HCT116 (cell line): ENCODE results near the gene EFNB2. TPM values are rescaled to one million over a fixed set of nuclear protein-coding genes. Genes with fewer than 3 reads are reported as not detected.

Experiments
- ATAC-seq: fragments of 200-7000 bp; cut with Tn5 transposase; 2 replicates; pipeline ENCODE4 v1.9.1; 2020; ENCODE audit warnings: mild to moderate bottlenecking, moderate library complexity
- BruUV-seq: library from RNA; stranded (reverse); fragments of 400-500 nt; replicated peaks from 2 replicates; lab custom pipeline; 2021; lab: Mats Ljungman, UMichigan
- CTCF ChIA-PET: fragments of 300-600 bp; sonication (Branson Sonifier 250); formaldehyde crosslinking; loops from one replicate; lab custom pipeline; 2021; ENCODE audit warnings: antibody characterized with exemption; lab: Charles Lee
- POLR2A ChIA-PET: fragments of 300-600, 350-600 bp; sonication (Branson Sonifier 250); formaldehyde crosslinking; loops from one replicate; lab custom pipeline; 2021; ENCODE audit warnings: antibody characterized with exemption; lab: Charles Lee
- RAD21 ChIA-PET, 2 experiments: fragments of 300-600 bp; sonication (Branson Sonifier 250); formaldehyde crosslinking; loops; one replicate each; lab custom pipeline; 2023; ENCODE audit warnings: low total read pairs in 2 of 2; ENCODE audit not compliant: uncharacterized antibody in 2 of 2, unreplicated experiment in 2 of 2, low non-redundant PET in 1 of 2; lab: Charles Lee
- DNase-seq: peaks from one replicate; pipeline ENCODE4 v3.0.0-alpha.2; 2010; ENCODE audit warnings: low read depth, low spot score
- H2AFZ ChIP-seq: fragments of 200-600 bp; shearing (Covaris generic), sonication (generic); 2 replicates; pipeline ENCODE4 v1.6.1; 2017; ENCODE audit warnings: low read depth, mixed run types, mixed read lengths, antibody characterized with exemption, low read length; ENCODE audit not compliant: poor library complexity, severe bottlenecking
- H3K27ac ChIP-seq: 2 replicates; pipeline ENCODE4 v1.5.1; 2012; ENCODE audit warnings: low read depth, low read length
- H3K27me3 ChIP-seq: fragments of 200-600 bp; sonication (generic); 2 replicates; pipeline ENCODE4 v1.6.1; 2016; ENCODE audit warnings: mixed run types, low read length, mixed read lengths; ENCODE audit not compliant: insufficient read depth
- H3K36me3 ChIP-seq, 2 experiments: fragments of 200-500 bp in 1 of 2; fragments of 200-600 bp in 1 of 2; sonication (Bioruptor generic) in 1 of 2; sonication (generic) in 1 of 2; 2 replicates each; pipeline versions ENCODE4 v1.5.1 to v1.6.1; 2014 to 2016; ENCODE audit warnings: low read length in 2 of 2, inconsistent platforms in 1 of 2, mixed read lengths in 1 of 2, mixed run types in 1 of 2; ENCODE audit not compliant: insufficient read depth in 2 of 2, control insufficient read depth in 1 of 2
- H3K4me1 ChIP-seq, 2 experiments: fragments of 200-600 bp in 1 of 2; sonication (generic) in 1 of 2; 2 replicates each; pipeline versions ENCODE4 v1.5.1 to v1.6.1; 2012 to 2017; ENCODE audit warnings: low read length in 2 of 2, inconsistent platforms in 1 of 2, mild to moderate bottlenecking in 1 of 2, mixed read lengths in 1 of 2, mixed run types in 1 of 2, moderate library complexity in 1 of 2; ENCODE audit not compliant: insufficient read depth in 2 of 2, control insufficient read depth in 1 of 2
- H3K4me2 ChIP-seq: fragments of 200-600 bp; sonication (generic); 2 replicates; pipeline ENCODE4 v1.6.1; 2017; ENCODE audit warnings: mixed run types, low read length, mixed read lengths
- H3K4me3 ChIP-seq, 2 experiments: fragments of 200-600 bp in 1 of 2; sonication (generic) in 1 of 2; replicated peaks in 1 of 2; 2 replicates each; pipeline ENCODE4 v1.5.1; 2011 to 2016; ENCODE audit warnings: low read length in 2 of 2, control low read depth in 1 of 2, low read depth in 1 of 2, mild to moderate bottlenecking in 1 of 2, mixed read lengths in 1 of 2, mixed run types in 1 of 2
- H3K79me2 ChIP-seq: fragments of 200-600 bp; sonication (generic); 2 replicates; pipeline ENCODE4 v1.6.1; 2017; ENCODE audit warnings: mild to moderate bottlenecking, mixed run types, low read length, moderate library complexity, mixed read lengths; ENCODE audit not compliant: insufficient read depth
- H3K9ac ChIP-seq: fragments of 200-600 bp; sonication (generic); 2 replicates; pipeline ENCODE4 v1.6.1; 2016; ENCODE audit warnings: low read length, mixed read lengths
- H3K9me2 ChIP-seq: fragments of 200-600 bp; sonication (generic), shearing (Covaris generic); 2 replicates; pipeline ENCODE4 v1.6.1; 2017; ENCODE audit warnings: mixed run types, mild to moderate bottlenecking, moderate library complexity; ENCODE audit not compliant: insufficient read depth
- H3K9me3 ChIP-seq, 2 experiments: fragments of 200-500 bp in 1 of 2; fragments of 200-600 bp in 1 of 2; sonication (Bioruptor generic) in 1 of 2; sonication (generic) in 1 of 2; 2 replicates each; pipeline ENCODE4 v1.6.1; 2014 to 2017; ENCODE audit warnings: low read length in 2 of 2, mixed read lengths in 2 of 2, inconsistent platforms in 1 of 2, low read depth in 1 of 2, mild to moderate bottlenecking in 1 of 2, mixed run types in 1 of 2, moderate library complexity in 1 of 2; ENCODE audit not compliant: control insufficient read depth in 1 of 2, insufficient read depth in 1 of 2
- H4K20me1 ChIP-seq: fragments of 200-600 bp; sonication (generic), shearing (Covaris generic); 2 replicates; pipeline ENCODE4 v1.6.1; 2017; ENCODE audit warnings: mixed run types, mild to moderate bottlenecking, moderate library complexity; ENCODE audit not compliant: insufficient read depth
- ATF3 ChIP-seq: IDR thresholded peaks from 2 replicates; pipeline ENCODE4 v1.6.1; 2012
- CBX3 ChIP-seq: IDR thresholded peaks from 2 replicates; pipeline ENCODE4 v1.6.1; 2012; ENCODE audit warnings: low read depth
- CEBPB ChIP-seq: IDR thresholded peaks from 2 replicates; pipeline ENCODE4 v1.6.1; 2012; ENCODE audit warnings: low read depth
- EGR1 ChIP-seq: IDR thresholded peaks from 2 replicates; pipeline ENCODE4 v1.6.1; 2012; ENCODE audit warnings: low read depth
- ELF1 ChIP-seq: IDR thresholded peaks from 2 replicates; pipeline ENCODE4 v1.6.1; 2012; ENCODE audit warnings: low read depth, borderline replicate concordance
- EZH2 ChIP-seq: fragments of 200-600 bp; sonication (generic); IDR thresholded peaks from 2 replicates; pipeline ENCODE4 v1.6.1; 2017; ENCODE audit warnings: antibody characterized with exemption, mixed run types
- EZH2phosphoT487 ChIP-seq: fragments of 200-600 bp; IDR thresholded peaks from 2 replicates; pipeline ENCODE4 v1.6.1; 2018; ENCODE audit warnings: antibody characterized with exemption, borderline replicate concordance
- FOSL1 ChIP-seq: IDR thresholded peaks from 2 replicates; pipeline ENCODE4 v1.6.1; 2012; ENCODE audit warnings: low read depth
- JUND ChIP-seq: IDR thresholded peaks from 2 replicates; pipeline ENCODE4 v1.6.1; 2012
- MAX ChIP-seq: IDR thresholded peaks from 2 replicates; pipeline ENCODE4 v1.6.1; 2012
- POLR2A ChIP-seq: IDR thresholded peaks from 2 replicates; pipeline ENCODE4 v1.7.0; 2011; ENCODE audit warnings: borderline replicate concordance; ENCODE audit not compliant: insufficient read depth, insufficient read length; ENCODE audit errors: extremely low read depth
- POLR2AphosphoS5 ChIP-seq: IDR thresholded peaks from 2 replicates; pipeline ENCODE4 v1.6.1; 2011; ENCODE audit warnings: mild to moderate bottlenecking, low read depth, low read length, moderate library complexity
- RAD21 ChIP-seq: IDR thresholded peaks from 2 replicates; pipeline ENCODE4 v1.6.1; 2012; ENCODE audit warnings: low read depth, mild to moderate bottlenecking
- REST ChIP-seq: IDR thresholded peaks from 2 replicates; pipeline ENCODE4 v1.6.1; 2012; ENCODE audit warnings: low read depth
- SIN3A ChIP-seq: IDR thresholded peaks from 2 replicates; pipeline ENCODE4 v1.6.1; 2012; ENCODE audit warnings: low read depth
- SP1 ChIP-seq: IDR thresholded peaks from 2 replicates; pipeline ENCODE4 v1.6.1; 2012; ENCODE audit warnings: low read depth
- SRF ChIP-seq: IDR thresholded peaks from 2 replicates; pipeline ENCODE4 v1.6.1; 2012; ENCODE audit warnings: low read depth
- TCF7L2 ChIP-seq: IDR thresholded peaks from 2 replicates; pipeline ENCODE4 v1.7.0; 2011; ENCODE audit warnings: borderline replicate concordance, inconsistent platforms; ENCODE audit not compliant: insufficient read depth, insufficient read length; ENCODE audit errors: extremely low read depth
- ZBTB33 ChIP-seq: IDR thresholded peaks from 2 replicates; pipeline ENCODE4 v1.6.1; 2011; ENCODE audit warnings: mild to moderate bottlenecking, low read length, moderate library complexity; ENCODE audit not compliant: insufficient replicate concordance; ENCODE audit errors: extremely low read depth
- ZFX ChIP-seq: fragments of 450-650 bp; IDR thresholded peaks from 2 replicates; pipeline ENCODE4 v1.6.1; 2017
- ZNF274 ChIP-seq: fragments of 200-500 bp; sonication (Bioruptor generic); IDR thresholded peaks from 2 replicates; pipeline ENCODE4 v1.6.1; 2014; ENCODE audit warnings: mild to moderate bottlenecking, low read depth, low read length, inconsistent platforms
- intact Hi-C: fragments of 100-400 bp; cut with micrococcal nuclease; formaldehyde crosslinking; loops from 2 replicates; pipeline ENCODE4 v1.10.0; 2022
- total RNA-seq: library from RNA; stranded (reverse); gene quantifications from one replicate; pipeline ENCODE4 v1.2.1, GENCODE V29; 2021; ENCODE audit not compliant: unreplicated experiment

EFNB2 gene
- total RNA-seq, 1 experiment from 2014 or later = 30.9 TPM

- POLR2A ChIA-PET = interaction anchor here (0.9 to 1.9 kb wide), 4 partner anchors 10 to 1965 kb away, joined by 3 to 7 read pairs (median 4); no protein-coding TSS in a partner anchor
- peak overlapping the region; percentile 43; the same call in 1 of the 2 replicates for H3K27ac ChIP-seq
- no TSS peak for BruUV-seq
- H3K4me1 ChIP-seq = peaks cover 8 to 24% of the 10 kb centered on the region in 2 experiments
- H3K27me3 ChIP-seq = no peaks in the 10 kb centered on the region
- peak overlapping the region; percentile 44 for H3K9ac ChIP-seq
- DNase-seq (peak; percentile 63), ATAC-seq (peak; percentile 41)
- intact Hi-C loops = loop anchor here (1.0 to 10.0 kb wide), 6 partner anchors 381 to 1965 kb away; no protein-coding TSS in a partner anchor
- peak overlapping the region; percentile 96 for H3K4me2 ChIP-seq
- peak overlapping the region; percentile 43 for H2AFZ ChIP-seq
- peak overlapping the region; percentile 43 to 90 for H3K4me3 ChIP-seq
- no peaks in the 10 kb centered on the region for H3K9me3 ChIP-seq
- peaks cover 19% of the 10 kb centered on the region; the same call in 1 of the 2 replicates for H4K20me1 ChIP-seq
- no peaks in the 10 kb centered on the region for H3K9me2 ChIP-seq
- peaks cover 0 to 9% of the 10 kb centered on the region in 2 experiments; a peak in 1 of 4 replicates for H3K36me3 ChIP-seq
- H3K79me2 ChIP-seq = peaks cover 43% of the 10 kb centered on the region
- RAD21 ChIA-PET = interaction anchor here (0.6 to 0.7 kb wide), 3 partner anchors 84 to 451 kb away, joined by 3 read pairs; no protein-coding TSS in a partner anchor
- CTCF ChIA-PET = interaction anchor here (0.8 to 3.0 kb wide), 8 partner anchors 25 to 1126 kb away, joined by 3 to 17 read pairs (median 4); no protein-coding TSS in a partner anchor
- TF ChIP-seq REST = no peak
- TF ChIP-seq SIN3A = no peak
- no peak for TF ChIP-seq TCF7L2
- no peak for TF ChIP-seq EGR1
- TF ChIP-seq SRF = no peak
- no peak for TF ChIP-seq ZBTB33
- peak; percentile 45; the same call in 1 of the 2 replicates for TF ChIP-seq MAX
- TF ChIP-seq ELF1 = no peak
- TF ChIP-seq ZFX = no peak
- no peak for TF ChIP-seq EZH2phosphoT487
- no peak for TF ChIP-seq ATF3
- TF ChIP-seq RAD21 = peak; percentile 89
- no peak for TF ChIP-seq ZNF274
- no peak for TF ChIP-seq EZH2
- TF ChIP-seq SP1 = no peak
- no peak for TF ChIP-seq POLR2A
- TF ChIP-seq FOSL1 = no peak
- no peak for TF ChIP-seq CEBPB
- TF ChIP-seq POLR2AphosphoS5 = peak; percentile 31; the same call in 1 of the 2 replicates
- TF ChIP-seq CBX3 = no peak; the same call in 1 of the 2 replicates
- TF ChIP-seq JUND = no peak
Observed at GRCh38 chr13:106536244-106537034, 977 bp upstream of the EFNB2 start.
